Body of pancreas (tissue), 4 donors: Measurements from ENCODE around the gene CLSTN2. TPM values are rescaled to one million over a fixed set of nuclear protein-coding genes. Genes with fewer than 3 reads are reported as not detected.

Experiments
- ATAC-seq: fragments of 150-250 bp; one replicate; pipeline ENCODE4 v1.9.1; 2016
- DNase-seq, 4 donors: peaks; one replicate each; pipeline ENCODE4 v3.0.0-alpha.2; 2019
- H3K27ac ChIP-seq, 4 donors: fragments of 200-600 bp; sonication (generic); 1 replicate in 3 of 4; 2 replicates in 1 of 4; pipeline versions ENCODE4 v1.5.1 to v1.6.1; 2016 to 2019; ENCODE audit warnings: mild to moderate bottlenecking in 1 of 4, mixed read lengths in 1 of 4, moderate library complexity in 1 of 4
- H3K27me3 ChIP-seq, 2 donors: fragments of 200-600 bp; sonication (generic); one replicate each; pipeline ENCODE4 v1.6.0; 2016; ENCODE audit warnings: mild to moderate bottlenecking in 1 of 2
- H3K36me3 ChIP-seq, 2 donors: fragments of 200-600 bp; sonication (generic); replicated peaks in 1 of 2; 2 replicates each; pipeline ENCODE4 v1.5.1; 2016; ENCODE audit warnings: low read depth in 2 of 2; ENCODE audit not compliant: insufficient read depth in 1 of 2
- H3K4me1 ChIP-seq: fragments of 200-600 bp; sonication (generic); one replicate; pipeline ENCODE4 v1.6.0; 2016
- H3K4me3 ChIP-seq, 2 donors: fragments of 200-600 bp; sonication (generic); 1 replicate in 1 of 2; 2 replicates in 1 of 2; pipeline ENCODE4 v1.5.1; 2016 to 2019
- H3K9me3 ChIP-seq, 3 donors: fragments of 200-600 bp; sonication (generic); 1 replicate in 2 of 3; 2 replicates in 1 of 3; pipeline ENCODE4 v1.5.1; 2016
- POLR2A ChIP-seq, 3 donors: fragments of 450-650 bp; IDR thresholded peaks; one replicate each; pipeline ENCODE4 v1.6.1; 2016; ENCODE audit warnings: antibody characterized with exemption in 3 of 3, mild to moderate bottlenecking in 2 of 3
- WGBS, 2 donors: methylation state at CpG; one replicate each; pipeline ENCODE4 v1.1.5; 2017; 5-methylcytosine and 5-hydroxymethylcytosine counted together
- intact Hi-C: fragments of 100-400 bp; cut with DNase I; formaldehyde crosslinking; loops from one replicate; pipeline ENCODE4 v1.15.1; 2023
- total RNA-seq, 2 donors: library from RNA; depleted of rRNA; stranded (reverse); fragments of >200 nt; gene quantifications; one replicate each; pipeline ENCODE4 v1.1.0, GENCODE V29; 2016
- TF ChIP-seq, protein P1 (sequence below), 7 experiments: fragments of 450-650 bp in 4 of 7; fragments of 200-600 bp in 3 of 7; sonication (generic) in 3 of 7; IDR thresholded peaks; one replicate each; pipeline ENCODE4 v1.5.1; 2016 to 2019; ENCODE audit warnings: antibody characterized with exemption in 7 of 7

CLSTN2 gene
- total RNA-seq, 2 donors from 2014 or later: 14.5 to 14.8 TPM

DNA sequence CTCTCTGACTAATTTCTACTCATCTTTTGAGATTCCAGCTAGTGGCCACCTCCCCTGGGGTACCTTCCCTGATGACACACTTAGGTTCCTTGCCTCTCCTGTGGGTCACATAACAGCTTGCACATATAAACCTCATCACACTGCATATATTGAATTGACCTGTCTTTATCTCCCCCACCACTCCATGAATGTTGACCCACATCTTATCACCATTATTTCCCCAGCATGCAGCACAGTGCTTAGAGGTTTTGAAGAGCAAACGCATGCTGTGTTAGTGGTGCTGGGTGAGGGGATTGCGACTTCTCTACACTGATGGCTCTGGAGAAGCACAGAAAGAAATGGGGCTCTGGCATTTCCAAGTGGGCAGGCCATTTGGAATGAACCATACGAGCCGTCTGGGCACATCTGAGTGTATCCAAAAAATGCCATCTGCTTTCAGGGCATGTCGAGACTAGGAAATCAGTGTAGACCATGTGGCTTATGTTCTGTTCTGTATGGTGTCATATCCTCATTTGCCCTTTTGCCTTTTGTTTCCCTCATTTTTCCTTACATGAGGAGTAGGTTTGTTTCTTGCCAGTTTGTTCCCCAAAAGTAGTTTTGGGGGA is 409.7 kb downstream of the CLSTN2 start:
- 76 to 83% methylated on average over 5 of the region's 5 CpGs for WGBS, 2 donors
- intact Hi-C loops: no loop called here
- no peaks in the 10 kb centered on the region for H3K36me3 ChIP-seq
- H3K27me3 ChIP-seq: no peaks in the 10 kb centered on the region
- no peak overlapping the region for H3K27ac ChIP-seq
- no peak overlapping the region for H3K4me3 ChIP-seq
- no peak for DNase-seq
- ATAC-seq: no peak
- peaks cover under 1% of the 10 kb centered on the region for H3K4me1 ChIP-seq
- no peaks in the 10 kb centered on the region for H3K9me3 ChIP-seq
- TF ChIP-seq POLR2A (IDR thresholded peaks at IDR 0.05): no peak
- TF ChIP-seq, protein P1, sequence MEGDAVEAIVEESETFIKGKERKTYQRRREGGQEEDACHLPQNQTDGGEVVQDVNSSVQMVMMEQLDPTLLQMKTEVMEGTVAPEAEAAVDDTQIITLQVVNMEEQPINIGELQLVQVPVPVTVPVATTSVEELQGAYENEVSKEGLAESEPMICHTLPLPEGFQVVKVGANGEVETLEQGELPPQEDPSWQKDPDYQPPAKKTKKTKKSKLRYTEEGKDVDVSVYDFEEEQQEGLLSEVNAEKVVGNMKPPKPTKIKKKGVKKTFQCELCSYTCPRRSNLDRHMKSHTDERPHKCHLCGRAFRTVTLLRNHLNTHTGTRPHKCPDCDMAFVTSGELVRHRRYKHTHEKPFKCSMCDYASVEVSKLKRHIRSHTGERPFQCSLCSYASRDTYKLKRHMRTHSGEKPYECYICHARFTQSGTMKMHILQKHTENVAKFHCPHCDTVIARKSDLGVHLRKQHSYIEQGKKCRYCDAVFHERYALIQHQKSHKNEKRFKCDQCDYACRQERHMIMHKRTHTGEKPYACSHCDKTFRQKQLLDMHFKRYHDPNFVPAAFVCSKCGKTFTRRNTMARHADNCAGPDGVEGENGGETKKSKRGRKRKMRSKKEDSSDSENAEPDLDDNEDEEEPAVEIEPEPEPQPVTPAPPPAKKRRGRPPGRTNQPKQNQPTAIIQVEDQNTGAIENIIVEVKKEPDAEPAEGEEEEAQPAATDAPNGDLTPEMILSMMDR (IDR thresholded peaks at IDR 0.05): no peak

DNA sequence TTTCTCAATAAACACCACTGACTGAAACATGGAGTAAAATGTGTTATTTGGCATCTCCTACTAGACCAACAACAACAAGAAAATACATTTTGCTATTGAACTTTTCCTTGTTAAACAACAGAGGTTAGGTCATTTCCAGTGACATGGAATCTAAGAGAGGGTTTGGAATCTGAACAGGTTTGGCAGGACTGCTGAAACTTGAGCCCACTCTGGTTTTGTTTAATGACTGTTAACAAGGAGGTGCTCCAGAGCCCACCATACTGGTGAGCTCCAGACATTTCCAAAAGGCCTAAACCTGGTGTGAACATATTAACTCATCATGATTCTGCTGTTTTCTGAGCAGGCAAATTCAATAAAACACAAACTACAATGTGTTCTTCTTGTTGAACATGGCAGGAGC is 412.2 kb downstream of the CLSTN2 start:
- Histone ChIP-seq H3K9me3 (no peaks in the 10 kb centered on the region), H3K36me3 (no peaks in the 10 kb centered on the region), H3K27me3 (no peaks in the 10 kb centered on the region), H3K4me1 (peaks cover 6% of the 10 kb centered on the region), H3K4me3 (no peak overlapping the region), H3K27ac (no peak overlapping the region)
- DNase-seq (no peak), ATAC-seq (no peak)
- TF ChIP-seq, protein P1 (IDR thresholded peaks at IDR 0.05): no peak
- intact Hi-C loops: no loop called here

DNA sequence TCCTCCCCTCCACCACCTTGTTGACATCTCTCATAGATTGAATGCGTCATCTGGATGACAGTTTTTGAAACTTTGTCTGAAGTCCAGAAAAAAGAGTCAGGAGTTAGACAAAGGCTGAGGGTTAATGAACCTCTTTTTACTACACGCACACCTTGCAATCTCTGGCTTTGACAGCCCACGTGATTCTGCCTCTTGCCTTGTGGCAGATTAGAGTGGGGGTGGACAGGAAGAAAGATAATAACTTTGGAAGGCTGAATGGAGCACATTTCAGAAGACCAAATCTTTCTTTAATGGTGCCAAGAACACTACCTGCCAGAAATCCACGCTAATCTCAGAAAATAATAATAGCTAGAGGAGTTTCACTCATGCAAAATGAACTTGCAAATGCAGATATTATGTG is 415.0 kb downstream of the CLSTN2 start:
- no peak overlapping the region for H3K4me3 ChIP-seq
- no peak for TF ChIP-seq POLR2A (IDR thresholded peaks at IDR 0.05)
- TF ChIP-seq, protein P1 (IDR thresholded peaks at IDR 0.05): no peak
- H3K27ac ChIP-seq: no peak overlapping the region
- intact Hi-C loops: no loop called here
- H3K27me3 ChIP-seq: no peaks in the 10 kb centered on the region
- no peaks in the 10 kb centered on the region for H3K9me3 ChIP-seq
- no peak for DNase-seq
- no peaks in the 10 kb centered on the region for H3K36me3 ChIP-seq
- H3K4me1 ChIP-seq: peaks cover 6% of the 10 kb centered on the region
- no peak for ATAC-seq
- WGBS, 2 donors: 35 to 43% methylated on average over 4 of the region's 4 CpGs

DNA sequence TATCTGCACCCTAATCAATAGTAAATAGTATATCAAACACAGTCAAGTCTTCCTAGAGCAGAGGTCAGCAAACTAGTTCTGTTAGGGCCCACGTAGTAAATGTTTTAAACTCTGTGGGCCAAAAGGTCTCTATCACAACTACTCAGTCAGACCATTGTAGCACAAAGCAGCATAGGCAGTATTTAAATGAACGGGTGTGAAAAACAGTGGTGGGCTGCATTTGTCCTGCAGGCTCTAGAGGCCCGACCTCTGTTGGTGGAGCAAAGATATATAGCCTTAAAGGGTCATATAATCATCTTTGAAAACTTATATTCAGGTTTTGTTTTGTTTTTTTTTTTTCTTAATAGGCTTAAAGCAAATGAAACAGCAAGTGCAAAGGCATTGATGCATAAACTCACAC is 416.5 kb downstream of the CLSTN2 start:
- no peak for ATAC-seq
- DNase-seq: no peak

DNA sequence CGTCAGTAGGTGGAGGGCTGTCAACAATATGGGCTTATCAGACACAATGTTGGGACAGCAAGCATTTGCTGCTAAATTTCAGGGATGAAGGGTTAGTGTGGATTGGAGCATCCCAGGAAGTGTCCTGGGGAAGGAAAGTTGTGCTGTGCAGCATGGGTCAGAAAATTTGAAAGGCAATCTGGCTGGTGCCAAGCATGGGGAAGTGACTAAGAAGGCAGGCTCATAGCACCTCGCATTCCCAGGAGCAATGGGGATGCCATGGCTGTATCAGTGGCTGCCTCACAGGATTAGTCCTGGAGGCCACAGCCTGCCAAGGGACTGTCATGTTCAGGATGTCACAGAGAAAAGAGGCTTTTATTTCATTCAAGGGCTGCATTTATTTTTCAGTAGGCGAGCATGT is 420.5 kb downstream of the CLSTN2 start:
- H3K36me3 ChIP-seq: no peaks in the 10 kb centered on the region
- 81 to 84% methylated on average over 3 of the region's 3 CpGs for WGBS, 2 donors
- intact Hi-C loops: no loop called here
- H3K27ac ChIP-seq: no peak overlapping the region
- ATAC-seq: no peak
- no peak overlapping the region for H3K4me3 ChIP-seq
- no peaks in the 10 kb centered on the region for H3K9me3 ChIP-seq
- no peaks in the 10 kb centered on the region for H3K27me3 ChIP-seq
- TF ChIP-seq POLR2A (IDR thresholded peaks at IDR 0.05): no peak
- TF ChIP-seq, protein P1 (IDR thresholded peaks at IDR 0.05): no peak
- DNase-seq: no peak
- H3K4me1 ChIP-seq: no peaks in the 10 kb centered on the region

More for the DNA sequence above, 416.5 kb downstream of the CLSTN2 start:
- Histone ChIP-seq H3K9me3 (no peaks in the 10 kb centered on the region), H3K27me3 (no peaks in the 10 kb centered on the region), H3K4me3 (no peak overlapping the region), H3K36me3 (no peaks in the 10 kb centered on the region), H3K27ac (no peak overlapping the region), H3K4me1 (peaks cover 6% of the 10 kb centered on the region)
- intact Hi-C loops: no loop called here
- TF ChIP-seq, protein P1 (IDR thresholded peaks at IDR 0.05): no peak
- no peak for TF ChIP-seq POLR2A (IDR thresholded peaks at IDR 0.05)
- WGBS, 2 donors: 57 to 73% methylated on average over 3 of the region's 3 CpGs
